SK-MEL-5 (cell line): ENCODE measurements around the gene FAM161B. TPM values are rescaled to one million over a fixed set of nuclear protein-coding genes. Genes with fewer than 3 reads are reported as not detected.
"Not testable (repeated sequence)": the region's sequence is repeated elsewhere in the genome, so short reads cannot be mapped to it uniquely, and the experiment has no call there.

ENCODE experiments used
- DNase-seq: peaks from one replicate; pipeline ENCODE4 v3.0.0-alpha.2; 2016; ENCODE audit warnings: low read depth, low spot score
- in situ Hi-C: cut with HindIII; loops from 2 replicates; pipeline ENCODE4 v1.10.0; 2016; ENCODE audit warnings: low sequenced_read_pairs, high pct_unique_total_duplicates, low pct_unique_long_range_greater_than_20kb
- polyA plus RNA-seq, 2 experiments: library from polyadenylated mRNA; depleted of rRNA; stranded (reverse); fragments of >200 nt; gene quantifications; 2 replicates each; pipeline ENCODE4 v1.2.3, GENCODE V29; 2015
- total RNA-seq: library from RNA; depleted of rRNA; stranded (reverse); fragments of >200 nt; shearing (Covaris generic); gene quantifications from 2 replicates; pipeline ENCODE4 v1.2.3, GENCODE V29; 2014; rRNA removed

Gene FAM161B, protein sequence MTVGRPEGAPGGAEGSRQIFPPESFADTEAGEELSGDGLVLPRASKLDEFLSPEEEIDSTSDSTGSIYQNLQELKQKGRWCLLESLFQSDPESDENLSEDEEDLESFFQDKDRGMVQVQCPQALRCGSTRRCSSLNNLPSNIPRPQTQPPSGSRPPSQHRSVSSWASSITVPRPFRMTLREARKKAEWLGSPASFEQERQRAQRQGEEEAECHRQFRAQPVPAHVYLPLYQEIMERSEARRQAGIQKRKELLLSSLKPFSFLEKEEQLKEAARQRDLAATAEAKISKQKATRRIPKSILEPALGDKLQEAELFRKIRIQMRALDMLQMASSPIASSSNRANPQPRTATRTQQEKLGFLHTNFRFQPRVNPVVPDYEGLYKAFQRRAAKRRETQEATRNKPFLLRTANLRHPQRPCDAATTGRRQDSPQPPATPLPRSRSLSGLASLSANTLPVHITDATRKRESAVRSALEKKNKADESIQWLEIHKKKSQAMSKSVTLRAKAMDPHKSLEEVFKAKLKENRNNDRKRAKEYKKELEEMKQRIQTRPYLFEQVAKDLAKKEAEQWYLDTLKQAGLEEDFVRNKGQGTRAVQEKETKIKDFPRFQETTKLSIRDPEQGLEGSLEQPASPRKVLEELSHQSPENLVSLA
- total RNA-seq, result 0.75 and 1.1 TPM in 2 replicates
- polyA plus RNA-seq (2015; cell fraction: cytosol; rRNA removed), result 0.60 and 0.72 TPM in 2 replicates
- 0.27 and 0.46 TPM in 2 replicates for polyA plus RNA-seq (2015; cell fraction: nucleus; rRNA removed)

DNA sequence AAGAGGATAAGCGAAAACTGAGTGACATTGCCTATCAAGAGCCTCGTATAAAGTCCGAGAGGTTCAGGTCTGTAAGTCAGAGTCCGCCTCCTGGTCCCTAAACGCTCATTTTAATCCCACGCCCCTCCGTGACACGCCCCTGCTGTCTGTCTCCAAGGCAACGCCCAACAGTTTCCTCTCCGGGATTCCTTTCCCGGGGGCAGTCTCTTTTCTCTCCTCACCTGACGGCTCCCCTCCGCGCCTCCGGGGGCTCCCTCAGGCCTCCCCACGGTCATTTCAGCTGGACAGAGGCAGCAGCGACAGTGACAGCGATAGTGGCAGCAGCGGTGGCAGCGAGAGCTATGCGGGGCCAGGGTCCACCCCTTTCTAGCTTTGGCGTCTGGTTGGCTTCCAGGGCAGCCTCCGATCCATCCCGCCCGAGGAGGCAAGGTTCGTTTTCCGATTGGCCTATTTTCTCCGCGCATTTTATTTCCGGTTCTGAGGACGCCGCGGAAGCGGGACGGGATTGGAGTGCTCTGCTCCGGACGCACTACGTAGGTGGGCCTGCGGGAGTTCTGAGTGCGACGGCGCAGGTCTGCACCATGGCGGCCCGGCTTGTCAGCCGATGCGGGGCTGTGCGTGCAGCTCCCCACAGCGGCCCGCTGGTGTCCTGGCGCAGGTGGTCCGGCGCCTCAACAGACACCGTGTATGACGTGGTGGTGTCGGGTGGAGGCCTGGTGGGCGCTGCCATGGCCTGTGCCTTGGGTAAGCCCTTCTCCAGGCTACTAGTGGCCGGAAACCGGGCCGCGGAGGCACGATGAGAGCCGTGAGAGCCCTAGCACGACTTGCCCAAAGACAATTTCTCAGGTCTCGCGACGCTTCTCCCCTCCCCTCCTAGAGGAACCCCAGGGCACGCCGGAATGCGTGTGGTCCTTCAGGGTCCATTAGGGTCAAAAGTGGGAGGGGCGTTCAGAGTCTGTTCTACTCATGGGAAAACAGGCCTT lies at the start of gene FAM161B, which contains the start of gene COQ6:
TSS of gene FAM161B (minus strand) at position 343 of the 983 bp plus-strand sequence. CDS start at position 275, 68 bp downstream.
TSS of gene COQ6 (plus strand) at position 551 of the 983 bp plus-strand sequence. CDS start at position 582, 31 bp downstream.
- in situ Hi-C loops, result no loop called here
- peak; percentile 97 for DNase-seq

DNA sequence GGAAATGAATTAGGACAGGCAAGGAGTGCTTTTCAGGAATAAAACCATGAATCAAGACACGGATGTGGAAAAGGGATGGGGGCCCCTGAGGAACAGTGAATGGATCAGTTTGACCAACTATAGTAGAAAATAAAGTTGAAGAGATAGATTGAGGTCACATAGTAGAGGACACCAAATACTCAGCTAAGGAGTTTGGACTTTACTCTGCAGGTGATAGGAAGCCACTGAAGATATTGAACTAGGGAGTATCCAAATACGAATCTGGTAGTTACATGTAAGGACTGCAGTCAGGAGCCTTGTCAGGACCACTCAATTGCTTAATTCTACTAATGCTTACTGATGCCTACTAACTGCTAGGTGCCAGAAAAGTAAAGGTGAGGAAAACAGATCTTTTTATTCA lies 48.8 kb upstream of the FAM161B start:
- no peak for DNase-seq
- in situ Hi-C loops, result no loop called here

DNA sequence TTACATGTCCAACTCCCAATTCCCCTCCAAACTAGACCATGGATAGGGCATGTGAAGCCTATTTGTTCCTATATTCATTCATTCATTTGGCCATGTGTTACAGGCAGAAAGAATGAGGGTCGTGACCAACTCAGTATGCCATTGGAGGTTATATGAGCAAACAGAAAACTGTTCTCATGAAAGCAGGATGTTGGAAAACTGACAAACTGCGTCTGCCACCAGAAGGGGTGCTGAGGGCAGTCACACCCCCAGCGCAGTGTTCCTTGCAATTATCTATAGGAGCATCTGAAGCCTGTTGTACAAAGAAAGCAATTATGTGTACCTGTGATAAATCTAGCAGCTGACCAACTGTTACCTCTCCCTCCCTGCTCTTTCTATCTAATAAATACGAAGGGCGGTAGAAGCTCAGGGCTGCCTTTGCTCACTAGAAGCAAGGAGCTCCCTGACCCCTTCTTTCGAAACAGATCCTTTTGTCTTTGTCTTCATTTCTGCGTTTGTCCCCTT lies 48.1 kb upstream of the FAM161B start:
- no peak for DNase-seq
- in situ Hi-C loops, result no loop called here

DNA sequence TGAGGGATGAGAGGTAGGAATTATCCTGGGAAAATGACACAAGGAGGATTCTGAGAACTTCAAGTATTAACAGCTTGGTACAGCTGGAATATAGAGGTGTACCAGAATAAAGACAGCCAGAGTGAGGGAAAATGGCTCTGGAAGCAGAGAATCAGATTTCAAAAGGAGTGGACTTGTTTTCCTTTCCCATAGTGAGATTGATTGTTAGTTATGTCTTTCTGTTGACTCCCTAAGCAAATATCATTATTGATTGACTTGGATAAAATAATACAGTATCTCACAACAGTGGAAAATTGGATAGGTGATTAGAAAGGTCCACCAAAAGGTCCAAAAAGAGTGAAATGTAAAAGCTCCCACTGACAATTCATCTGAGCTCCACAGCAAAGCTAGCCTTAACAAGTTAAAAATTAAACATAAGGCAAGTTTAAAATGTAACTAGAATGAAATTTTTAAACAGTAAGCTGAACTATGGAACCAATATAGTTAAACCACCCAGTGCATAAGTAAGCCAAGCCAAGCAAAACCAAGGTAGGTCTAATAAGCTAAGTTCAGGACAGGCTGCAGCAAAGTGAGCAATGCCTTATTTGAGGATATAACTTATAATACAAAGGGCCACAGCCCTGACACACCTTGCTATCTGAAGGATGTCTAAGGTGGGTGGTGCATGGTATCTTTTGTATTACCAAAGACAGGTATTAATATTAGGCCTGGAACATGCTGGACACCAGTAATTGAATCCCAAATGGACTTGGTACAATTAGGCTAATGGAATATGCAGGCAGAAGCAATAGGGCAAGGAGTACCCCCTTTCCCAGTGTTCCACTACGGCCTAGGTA lies 47.4 kb upstream of the FAM161B start:
- in situ Hi-C loops, result no loop called here
- no peak for DNase-seq

DNA sequence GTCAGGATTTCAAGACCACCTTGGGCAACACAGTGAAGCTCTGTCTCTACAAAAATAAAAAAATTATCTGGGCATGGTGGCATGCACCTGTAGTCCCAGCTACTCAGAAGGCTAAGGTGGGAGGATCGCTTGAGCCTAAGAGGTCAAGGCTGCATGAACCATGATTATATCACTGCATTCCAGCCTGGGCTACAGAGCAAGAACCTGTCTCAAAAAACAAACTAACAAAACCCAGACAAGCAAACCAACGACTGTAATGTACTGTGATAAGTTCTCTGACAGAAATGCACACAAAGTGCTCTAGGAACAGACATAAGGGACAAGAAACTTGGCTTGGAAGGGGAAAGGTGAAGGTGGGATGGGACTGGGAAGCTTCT lies 46.8 kb upstream of the FAM161B start:
- no peak for DNase-seq
- in situ Hi-C loops, result no loop called here

DNA sequence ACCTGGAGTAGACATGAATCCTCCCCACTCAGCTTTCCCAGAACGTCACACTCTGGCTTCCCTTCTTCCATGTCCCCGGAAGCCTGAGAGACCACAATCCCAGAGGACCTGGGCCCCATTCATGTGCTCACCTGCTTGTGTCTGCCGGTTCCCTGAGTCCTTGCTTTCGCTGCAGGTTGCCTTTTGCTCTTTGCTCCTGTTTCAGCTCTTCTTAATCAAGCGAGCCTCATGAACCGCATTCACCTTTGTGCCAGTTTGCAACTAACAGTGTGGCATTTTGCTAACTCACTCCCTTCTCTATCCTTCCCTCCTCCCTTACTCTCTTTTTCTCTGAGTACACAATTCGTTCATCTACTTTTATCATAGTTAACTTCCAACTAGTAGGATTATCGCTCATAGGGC lies 46.1 kb upstream of the FAM161B start:
- in situ Hi-C loops, result no loop called here

DNA sequence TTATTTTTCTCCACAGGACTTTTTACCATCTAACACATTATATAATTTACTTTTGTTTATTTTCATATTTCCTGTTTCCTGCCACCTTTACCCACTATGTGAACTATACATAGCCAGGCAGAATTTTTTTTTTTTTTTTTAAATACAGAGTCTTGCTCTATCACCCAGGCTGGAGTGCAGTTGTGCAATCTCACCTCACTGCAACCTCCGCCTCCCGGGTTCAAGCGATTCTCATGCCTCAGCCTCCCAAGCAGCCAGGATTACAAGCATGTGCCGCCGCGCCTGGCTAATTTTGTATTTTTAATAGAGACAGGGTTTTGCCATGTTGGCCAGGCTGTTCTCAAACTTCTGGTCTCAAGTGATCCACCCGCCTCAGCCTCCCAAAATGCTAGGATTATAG lies 45.0 kb upstream of the FAM161B start:
- in situ Hi-C loops, DNase-seq: not testable (repeated sequence)

More for the DNA sequence above, 46.1 kb upstream of the FAM161B start:
- DNase-seq, result no peak

DNA sequence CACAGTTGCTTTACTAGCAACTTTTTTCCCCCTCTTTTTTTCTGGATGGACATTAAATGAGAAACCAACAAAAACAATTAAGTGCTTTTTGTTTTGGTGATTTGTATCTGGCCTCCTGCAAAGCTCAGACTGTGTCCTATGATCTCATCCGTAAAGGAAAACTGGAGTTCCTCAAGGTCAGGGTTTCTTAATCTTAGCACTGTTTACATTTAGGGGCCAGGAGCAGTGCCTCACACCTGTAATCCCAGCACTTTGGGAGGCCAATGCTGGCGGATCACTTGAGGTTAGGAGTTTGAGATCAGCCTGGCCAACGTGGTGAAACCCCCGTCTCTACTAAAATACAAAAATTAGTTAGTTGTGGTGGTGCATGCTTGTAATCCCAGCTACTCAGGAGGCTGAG lies 41.2 kb upstream of the FAM161B start:
- no peak for DNase-seq
- in situ Hi-C loops, result no loop called here

DNA sequence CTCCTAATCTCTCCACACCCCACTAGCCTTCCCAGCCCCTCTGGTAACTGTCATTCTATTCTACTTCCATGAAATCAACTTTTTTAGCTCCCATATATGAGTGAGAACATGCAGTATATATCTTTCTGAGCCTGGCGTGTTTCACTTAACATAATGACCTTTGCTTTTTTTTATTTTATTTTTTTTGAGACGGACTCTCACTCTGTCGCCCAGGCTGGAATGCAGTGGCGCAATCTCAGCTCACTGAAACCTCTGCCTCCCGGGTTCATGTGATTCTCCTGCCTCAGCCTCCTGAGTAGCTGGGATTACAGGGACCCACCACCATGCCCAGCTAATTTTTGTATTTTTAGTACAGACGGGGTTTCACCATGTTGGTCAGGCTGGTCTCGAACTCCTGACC lies 38.8 kb upstream of the FAM161B start:
- DNase-seq, in situ Hi-C loops: not testable (repeated sequence)

DNA sequence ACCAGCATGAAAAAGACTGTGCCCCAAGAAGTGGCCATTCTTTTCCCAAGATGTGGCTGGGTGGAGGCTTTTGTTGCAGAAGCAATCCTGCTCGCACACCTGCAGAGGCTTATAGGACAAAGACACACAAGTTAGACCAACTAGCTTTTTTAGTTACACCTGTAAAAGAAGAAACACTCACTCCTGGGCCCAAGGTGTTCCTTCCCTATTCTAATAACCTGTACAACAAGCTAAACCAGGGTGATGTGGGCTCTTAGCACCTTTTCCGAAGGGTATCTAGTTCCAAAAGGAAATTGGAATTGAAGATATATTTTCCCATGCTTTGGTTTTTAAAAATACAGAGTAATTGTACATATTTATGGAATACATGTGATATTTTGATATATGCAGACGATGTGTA lies 38.2 kb upstream of the FAM161B start:
- in situ Hi-C loops, result no loop called here

DNA sequence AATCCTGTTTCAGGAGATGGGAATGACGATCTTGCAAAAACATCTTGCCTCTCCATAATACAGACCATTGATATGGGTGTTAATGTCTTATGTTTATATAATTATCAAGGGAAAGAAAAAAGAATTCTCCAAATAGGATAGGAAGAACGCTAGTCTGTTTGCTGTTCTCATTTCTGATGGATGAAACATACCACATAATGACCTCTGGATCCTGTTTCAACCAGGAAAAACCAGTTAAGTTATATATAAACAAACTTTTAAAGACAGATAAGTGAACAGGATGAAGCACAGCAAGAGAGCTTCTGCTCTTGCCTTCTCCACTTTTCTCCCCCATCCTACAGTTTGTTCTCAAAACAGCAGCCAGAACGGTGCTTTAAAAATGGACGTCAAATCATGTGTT lies 28.0 kb upstream of the FAM161B start:
- DNase-seq, result no peak
- in situ Hi-C loops, result no loop called here

More for the DNA sequence above, 38.2 kb upstream of the FAM161B start:
- no peak for DNase-seq

DNA sequence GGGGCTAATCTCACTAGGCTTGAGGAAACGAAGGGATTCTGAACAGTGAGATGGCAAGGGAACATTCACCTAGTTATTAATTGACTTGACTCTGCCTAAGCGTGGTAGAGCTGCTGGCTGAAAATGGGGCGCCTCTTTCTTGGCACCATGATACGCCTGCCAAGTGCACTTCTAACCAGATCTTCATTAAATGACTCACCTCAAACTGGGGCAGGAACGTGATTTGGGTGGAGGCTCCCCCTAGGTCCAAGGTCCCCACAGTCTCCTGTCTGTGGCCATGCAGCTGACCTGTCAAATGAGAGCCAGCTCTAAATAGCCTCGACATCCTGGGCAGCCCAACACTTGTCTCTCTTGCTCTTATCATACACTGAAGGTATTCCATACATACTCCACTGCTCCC lies 26.2 kb upstream of the FAM161B start:
- DNase-seq, result no peak
- in situ Hi-C loops, result no loop called here

DNA sequence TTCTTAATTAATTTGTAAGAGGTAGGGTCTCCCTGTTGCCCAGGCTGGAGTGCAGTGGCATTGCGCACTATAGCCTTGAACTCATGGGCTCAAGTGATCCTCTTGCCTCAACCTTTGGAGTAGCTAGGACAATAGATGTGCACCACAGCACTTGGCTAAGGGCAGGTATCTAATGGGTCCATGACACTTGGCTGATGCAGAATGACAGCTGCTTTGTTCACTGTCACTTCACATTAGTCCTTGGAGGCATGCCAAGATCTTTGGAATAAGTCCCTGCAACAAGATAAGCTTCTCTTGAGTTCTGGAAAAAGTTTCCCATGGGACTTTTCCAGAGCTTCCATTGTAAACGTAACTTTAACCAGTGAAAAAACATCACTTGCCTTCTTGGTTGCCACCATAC lies 23.6 kb upstream of the FAM161B start:
- DNase-seq, result no peak
- in situ Hi-C loops, result no loop called here

DNA sequence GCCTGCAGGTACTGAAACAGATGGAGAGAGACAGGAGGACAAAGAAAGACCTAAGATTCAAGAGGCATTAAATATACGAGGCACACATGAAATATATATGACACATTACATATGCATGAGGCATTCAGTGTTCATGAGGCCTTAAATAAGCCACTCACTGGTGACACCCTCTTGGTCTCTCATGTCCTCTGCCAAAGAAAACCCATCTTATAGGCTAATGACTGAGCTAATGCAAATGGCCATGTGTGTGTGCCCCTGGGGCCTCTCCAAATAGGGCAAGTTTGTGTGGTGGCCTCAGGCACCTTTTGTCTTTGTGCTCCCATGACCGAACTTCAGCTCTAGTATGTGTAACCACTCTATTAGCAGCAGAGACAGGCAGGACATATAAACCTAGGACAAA lies 19.0 kb upstream of the FAM161B start:
- in situ Hi-C loops, result no loop called here
- DNase-seq, result no peak

DNA sequence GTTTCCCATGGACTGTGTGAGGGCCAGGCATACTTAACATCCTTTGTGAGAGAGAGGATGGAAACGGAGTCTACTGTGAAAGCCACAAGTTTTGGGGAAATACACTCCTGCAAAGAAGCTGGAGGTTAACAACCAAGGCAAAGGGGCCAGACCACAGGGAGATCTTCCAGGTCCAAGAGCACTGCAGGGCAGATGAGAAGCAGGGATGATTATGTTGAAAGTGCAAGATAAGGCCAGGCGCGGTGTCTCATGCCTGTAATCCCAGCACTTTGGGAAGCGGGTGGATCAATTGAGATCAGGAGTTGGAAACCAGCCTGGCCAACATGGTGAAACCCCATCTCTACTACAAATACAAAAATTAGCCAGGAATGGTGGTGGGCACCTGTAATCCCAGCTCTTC lies 15.3 kb upstream of the FAM161B start:
- DNase-seq, result no peak
- in situ Hi-C loops, result no loop called here

DNA sequence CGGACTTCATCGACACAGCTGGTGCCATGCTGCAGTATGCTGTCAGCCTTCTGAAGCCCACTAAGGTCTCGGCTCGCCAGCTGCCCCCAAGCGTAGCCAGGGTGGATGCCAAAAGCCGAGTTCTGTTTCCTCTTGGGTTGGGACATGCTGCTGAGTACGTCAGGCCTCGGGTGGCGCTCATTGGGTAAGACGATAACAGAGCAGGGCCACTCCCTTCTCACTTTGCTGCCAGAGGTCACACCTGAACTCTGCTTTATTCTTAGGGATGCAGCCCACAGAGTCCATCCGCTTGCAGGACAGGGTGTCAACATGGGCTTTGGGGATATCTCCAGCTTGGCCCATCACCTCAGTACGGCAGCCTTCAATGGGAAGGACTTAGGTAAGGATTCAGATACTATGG lies 11.3 kb upstream of the FAM161B start:
- in situ Hi-C loops, result no loop called here
- DNase-seq, result no peak

DNA sequence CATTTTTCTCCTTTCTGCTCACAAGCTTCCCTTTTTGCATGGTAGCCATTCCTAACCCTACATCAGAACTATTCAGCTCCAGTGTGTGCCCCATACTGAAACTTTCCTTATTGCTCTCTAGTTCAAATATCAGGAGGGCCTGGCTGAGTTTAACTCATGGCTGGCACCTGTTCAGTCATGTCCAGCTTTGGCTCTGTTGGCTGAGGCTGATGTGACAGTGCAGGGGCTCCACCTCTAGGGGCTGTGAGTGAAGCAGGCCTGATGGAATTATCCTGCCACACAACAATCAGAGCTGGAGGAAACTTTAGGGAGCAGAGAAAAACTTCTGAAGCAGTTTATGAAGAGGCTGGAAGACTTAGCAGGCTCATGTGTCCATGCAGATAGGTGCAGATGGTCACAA lies 8.7 kb upstream of the FAM161B start:
- in situ Hi-C loops, result no loop called here
- no peak for DNase-seq
